ENCODE results near the gene C2orf49. TPM values are rescaled to one million over a fixed set of nuclear protein-coding genes. Genes with fewer than 3 reads are reported as not detected.

C2orf49 gene
- total and polyA plus RNA-seq, 2 of the 8 experiments (the other 6 are each of a cell fraction or from before 2014, with no cell fraction given), result 5.6 to 19.9 TPM

GRCh38 chr2:105385731-105386540 lies 48.6 kb downstream of the C2orf49 start (continued):
- TF ChIP-seq CHD7 (IDR thresholded peaks at IDR 0.05; ENCODE audit: insufficient replicate concordance, low read length) (no peak), RXRA (IDR thresholded peaks at IDR 0.05; ENCODE audit: insufficient read depth, low read depth, low read length) (no peak), SP2 (IDR thresholded peaks at IDR 0.05; ENCODE audit: low read length) (no peak), CTBP2 (IDR thresholded peaks at IDR 0.05; ENCODE audit: borderline replicate concordance, insufficient read depth, insufficient read length, low read length) (no peak)

Data from H1 (cell line).